WI38 (cell line): ENCODE data around the gene ADH7.

Source experiments
- H3K4me3 ChIP-seq: 2 replicates; pipeline ENCODE4 v1.5.1; 2011; ENCODE audit warnings: low read depth, mild to moderate bottlenecking, control low read depth, low read length
- CTCF ChIP-seq: IDR thresholded peaks from 2 replicates; pipeline ENCODE4 v1.5.1; 2012; ENCODE audit warnings: low read depth, mild to moderate bottlenecking, control low read depth, low read length

The ADH7 gene

GRCh38 chr4:99447513-99447912, 12.4 kb upstream of the ADH7 start:
- no peak for TF ChIP-seq CTCF
- H3K4me3 ChIP-seq, result no peak overlapping the region

- no peak overlapping the region for H3K4me3 ChIP-seq
- no peak for TF ChIP-seq CTCF
These were observed 11.9 kb upstream of the ADH7 start for GRCh38 chr4:99447079-99447478.

DNA sequence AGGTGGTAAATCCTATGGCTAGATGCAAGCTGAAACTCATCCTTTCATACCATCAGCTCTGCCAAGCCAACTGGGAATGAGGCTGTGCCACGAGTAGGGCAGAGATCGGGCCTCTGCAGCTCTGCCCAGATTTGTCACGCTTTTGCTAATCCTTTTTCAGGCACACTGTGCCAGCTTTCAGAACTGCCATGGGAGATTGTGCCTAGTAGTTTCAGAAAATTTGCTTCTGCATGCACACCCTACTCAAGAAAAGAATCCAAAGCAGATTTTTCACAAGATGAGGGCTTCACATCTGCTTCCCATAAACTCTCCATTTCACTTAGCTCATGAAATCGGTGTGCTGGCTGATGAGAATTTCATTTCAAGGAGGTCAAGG, 3.3 kb upstream of the ADH7 start:
- H3K4me3 ChIP-seq, result no peak overlapping the region
- no peak for TF ChIP-seq CTCF

DNA sequence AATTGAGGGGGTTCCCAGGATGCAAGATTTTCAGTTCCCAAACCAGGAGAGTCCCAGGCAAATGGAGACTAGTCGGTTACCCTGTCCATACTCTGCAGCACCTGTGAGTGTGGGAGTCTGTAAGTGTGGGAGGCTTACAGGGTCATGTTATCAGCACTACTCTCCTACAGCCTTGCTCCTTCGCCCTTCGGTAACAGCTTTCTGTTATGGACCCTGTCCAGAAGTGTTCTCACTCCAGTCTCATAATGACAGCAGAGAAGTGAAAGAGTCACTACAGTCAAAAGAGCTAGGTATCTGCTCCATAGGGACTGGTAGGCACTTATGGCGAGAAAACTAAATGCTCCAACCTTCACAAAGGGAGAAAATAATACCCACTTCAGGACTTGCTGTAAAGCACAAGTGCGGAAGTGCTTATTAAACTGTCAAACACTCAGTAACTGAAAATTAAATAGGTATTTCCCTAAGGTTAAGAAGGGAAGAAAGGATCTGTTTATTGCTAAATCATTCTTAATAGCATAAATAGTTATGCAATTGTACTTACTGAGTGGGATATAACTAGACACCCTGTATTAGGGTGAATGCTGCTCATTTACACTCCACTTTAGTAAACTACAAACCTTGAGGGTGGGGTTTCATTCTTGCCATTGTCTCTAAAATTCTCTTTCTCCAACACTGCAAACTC, 2.7 kb upstream of the ADH7 start:
- TF ChIP-seq CTCF, result no peak
- no peak overlapping the region for H3K4me3 ChIP-seq

DNA sequence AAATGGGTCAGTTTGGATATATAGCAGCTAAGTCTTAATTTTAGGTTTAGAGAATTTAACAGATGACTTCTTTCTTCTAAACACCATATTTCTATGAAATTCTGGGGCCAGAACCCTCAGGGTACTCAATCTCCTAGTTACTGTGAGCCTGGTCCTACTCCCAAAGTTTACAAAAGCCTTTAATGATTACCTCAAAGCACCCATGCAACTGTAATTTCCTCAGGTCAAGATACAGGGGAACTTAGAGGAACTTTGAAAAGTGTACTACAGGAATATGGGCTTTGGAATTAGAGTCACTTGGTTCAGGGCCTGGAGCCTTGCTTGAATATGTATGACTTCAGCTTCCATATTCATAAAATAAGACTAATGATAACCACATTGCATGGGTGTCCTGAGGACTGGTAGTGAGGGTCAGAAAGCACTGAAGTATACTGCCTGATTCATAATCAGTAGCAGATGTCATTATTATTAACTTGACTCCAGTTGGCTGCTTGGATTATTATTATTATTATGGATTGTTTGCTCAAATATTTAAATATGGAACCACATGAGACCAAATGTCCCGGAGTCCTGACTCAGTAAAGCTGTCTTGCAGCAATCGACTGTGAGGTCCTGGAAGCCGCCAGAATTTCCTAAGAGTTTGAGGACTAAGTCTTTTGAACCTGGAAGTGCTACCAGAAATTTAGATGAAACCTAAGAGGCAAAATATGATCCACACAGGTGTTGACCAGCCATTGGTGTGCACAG, 2.0 kb upstream of the ADH7 start:
- no peak overlapping the region for H3K4me3 ChIP-seq
- no peak for TF ChIP-seq CTCF

- no peak for TF ChIP-seq CTCF
- H3K4me3 ChIP-seq, result no peak overlapping the region
These were observed 1.3 kb upstream of the ADH7 start for GRCh38 chr4:99436462-99436861.

DNA sequence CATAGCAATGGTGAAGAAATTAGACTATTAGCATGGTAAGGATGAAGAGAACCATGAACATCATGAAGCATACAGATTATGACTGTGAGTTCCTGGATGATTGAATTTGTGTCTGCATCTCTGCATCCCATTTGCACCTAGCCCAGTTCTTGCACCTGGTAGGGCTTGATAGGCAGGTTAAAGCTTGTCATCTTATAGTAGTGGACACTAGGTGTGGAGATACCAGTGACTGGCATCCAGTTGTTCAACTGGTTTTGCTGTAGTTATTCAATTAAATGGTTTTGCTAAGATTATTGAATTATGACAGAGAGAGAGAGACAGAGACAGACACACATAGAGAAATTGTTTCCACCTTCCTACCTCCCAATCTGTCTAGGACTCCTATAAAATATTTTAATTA, 5.0 kb downstream of the ADH7 start:
- TF ChIP-seq CTCF, result no peak
- H3K4me3 ChIP-seq, result no peak overlapping the region
